ENCODE results near the gene HDAC10.
A peak's percentile ranks its signal among the peaks of the same experiment; 100 is the strongest.

The HDAC10 gene

DNA sequence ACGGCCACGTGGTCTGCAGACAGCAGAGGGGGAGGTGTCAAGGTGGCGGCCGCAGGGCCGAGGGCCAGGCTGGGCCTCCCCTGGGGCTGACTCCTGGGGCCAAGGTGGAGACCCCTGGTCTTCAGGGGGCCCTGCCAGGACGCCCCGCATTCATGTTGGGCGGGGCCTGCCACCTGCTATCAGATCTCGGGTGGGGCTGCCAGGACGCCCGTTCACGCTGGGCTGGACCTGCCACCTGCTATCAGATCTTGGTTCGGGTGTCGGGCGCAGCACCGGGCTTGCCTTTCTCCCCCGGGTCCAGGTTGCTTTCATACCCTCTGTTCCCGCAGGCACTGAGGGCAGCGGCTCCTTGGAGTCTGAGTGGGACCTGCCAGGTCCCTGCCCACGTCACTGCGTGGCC, 35.2 kb upstream of the HDAC10 start:
- peaks cover 63% of the 10 kb centered on the region for H3K36me3 ChIP-seq (replicated peaks)

DNA sequence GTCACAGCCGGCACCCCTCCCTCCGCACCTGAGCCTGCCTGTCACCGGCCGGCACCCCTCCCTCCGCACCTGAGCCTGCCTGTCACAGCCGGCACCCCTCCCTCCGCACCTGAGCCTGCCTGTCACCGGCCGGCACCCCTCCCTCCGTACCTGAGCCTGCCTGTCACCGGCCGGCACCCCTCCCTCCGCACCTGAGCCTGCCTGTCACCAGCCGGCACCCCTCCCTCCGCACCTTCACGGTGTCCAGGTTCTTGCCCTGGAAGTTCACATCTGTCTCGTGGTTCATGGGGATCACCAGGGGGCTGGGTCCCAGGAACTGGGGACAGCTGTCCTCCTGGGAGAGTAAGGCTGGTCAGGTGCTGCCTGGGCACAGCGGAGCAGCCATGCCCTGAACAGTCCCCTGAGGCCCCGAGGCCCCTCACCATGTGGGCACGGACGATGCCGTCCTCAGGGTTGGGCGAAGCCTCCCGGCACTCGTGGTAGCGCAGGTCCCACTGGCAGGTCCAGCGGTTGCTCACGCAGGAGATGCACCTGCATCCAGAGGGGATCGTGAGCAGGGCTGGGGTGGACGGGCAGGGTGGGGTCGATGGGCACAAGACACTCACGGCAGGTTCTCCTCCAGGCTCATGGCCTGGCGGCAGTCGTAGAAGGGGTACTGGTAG, 34.6 kb upstream of the HDAC10 start:
- Histone ChIP-seq H3K27ac (no peak overlapping the region), H3K4me3 (ENCODE audit: low read depth, low read length) (no peak overlapping the region), H3K27me3 (replicated peaks) (no peaks in the 10 kb centered on the region), H3K36me3 (replicated peaks) (peaks cover 66% of the 10 kb centered on the region)
- in situ Hi-C loops (cut with HindIII; ENCODE audit: low pct_ligation_motif_present, low sequenced_read_pairs) = no loop called here
- no peak for DNase-seq
- TF ChIP-seq, protein P1, sequence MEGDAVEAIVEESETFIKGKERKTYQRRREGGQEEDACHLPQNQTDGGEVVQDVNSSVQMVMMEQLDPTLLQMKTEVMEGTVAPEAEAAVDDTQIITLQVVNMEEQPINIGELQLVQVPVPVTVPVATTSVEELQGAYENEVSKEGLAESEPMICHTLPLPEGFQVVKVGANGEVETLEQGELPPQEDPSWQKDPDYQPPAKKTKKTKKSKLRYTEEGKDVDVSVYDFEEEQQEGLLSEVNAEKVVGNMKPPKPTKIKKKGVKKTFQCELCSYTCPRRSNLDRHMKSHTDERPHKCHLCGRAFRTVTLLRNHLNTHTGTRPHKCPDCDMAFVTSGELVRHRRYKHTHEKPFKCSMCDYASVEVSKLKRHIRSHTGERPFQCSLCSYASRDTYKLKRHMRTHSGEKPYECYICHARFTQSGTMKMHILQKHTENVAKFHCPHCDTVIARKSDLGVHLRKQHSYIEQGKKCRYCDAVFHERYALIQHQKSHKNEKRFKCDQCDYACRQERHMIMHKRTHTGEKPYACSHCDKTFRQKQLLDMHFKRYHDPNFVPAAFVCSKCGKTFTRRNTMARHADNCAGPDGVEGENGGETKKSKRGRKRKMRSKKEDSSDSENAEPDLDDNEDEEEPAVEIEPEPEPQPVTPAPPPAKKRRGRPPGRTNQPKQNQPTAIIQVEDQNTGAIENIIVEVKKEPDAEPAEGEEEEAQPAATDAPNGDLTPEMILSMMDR (IDR thresholded peaks at IDR 0.05; ENCODE audit: low read depth, low read length, missing control alignments) = no peak

More for the DNA sequence above, 35.2 kb upstream of the HDAC10 start:
- no peaks in the 10 kb centered on the region for H3K27me3 ChIP-seq (replicated peaks)
- TF ChIP-seq, protein P1 (IDR thresholded peaks at IDR 0.05; ENCODE audit: low read depth, low read length, missing control alignments) = no peak
- H3K4me3 ChIP-seq (ENCODE audit: low read depth, low read length) = no peak overlapping the region
- in situ Hi-C loops (cut with HindIII; ENCODE audit: low pct_ligation_motif_present, low sequenced_read_pairs) = no loop called here
- H3K27ac ChIP-seq = no peak overlapping the region
- DNase-seq = no peak

DNA sequence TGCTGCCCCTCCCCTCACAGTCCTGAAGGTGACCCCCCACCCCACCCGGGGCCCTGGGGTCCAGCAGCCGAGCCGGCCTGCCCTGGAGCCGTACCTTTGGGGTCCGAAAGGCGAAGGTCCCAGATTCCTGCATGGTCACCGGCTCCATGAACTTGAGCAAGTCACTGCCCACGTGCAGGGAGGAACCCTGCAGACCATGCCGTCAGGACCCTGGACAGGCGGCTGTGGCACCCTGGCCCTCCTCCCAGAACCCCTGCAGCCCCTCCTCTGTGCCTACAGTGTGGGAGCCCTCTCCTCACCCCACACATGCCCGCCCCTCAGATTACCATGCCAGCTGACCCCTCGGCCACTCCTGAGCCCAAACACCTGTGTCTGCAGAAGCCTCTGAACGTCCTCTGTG, 33.4 kb upstream of the HDAC10 start:
- H3K27ac ChIP-seq = no peak overlapping the region
- H3K4me3 ChIP-seq (ENCODE audit: low read depth, low read length) = no peak overlapping the region
- H3K36me3 ChIP-seq (replicated peaks) = peaks cover 71% of the 10 kb centered on the region
- DNase-seq = no peak
- H3K27me3 ChIP-seq (replicated peaks) = no peaks in the 10 kb centered on the region
- in situ Hi-C loops (cut with HindIII; ENCODE audit: low pct_ligation_motif_present, low sequenced_read_pairs) = no loop called here
- TF ChIP-seq, protein P1 (IDR thresholded peaks at IDR 0.05; ENCODE audit: low read depth, low read length, missing control alignments) = no peak

DNA sequence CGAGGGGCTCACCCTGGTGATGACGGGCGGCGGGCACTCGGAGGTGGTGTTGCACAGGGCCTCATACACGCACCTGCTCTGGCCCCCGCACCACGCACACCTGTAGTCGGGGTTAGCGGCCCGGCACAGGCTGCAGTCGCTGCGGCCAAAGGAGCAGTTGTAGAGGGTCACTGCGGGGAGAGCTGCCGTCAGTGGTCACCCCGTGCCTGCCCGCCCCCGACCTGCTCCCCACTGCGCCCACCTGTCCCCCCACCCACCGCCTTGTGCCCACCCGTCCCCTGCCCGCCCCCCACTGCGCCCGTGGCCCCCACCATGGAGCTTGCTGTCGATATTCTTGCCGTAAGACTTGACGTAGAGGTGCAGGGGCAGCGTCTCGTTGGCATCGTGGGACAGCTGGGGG, 32.8 kb upstream of the HDAC10 start:
- H3K36me3 ChIP-seq (replicated peaks) = peaks cover 71% of the 10 kb centered on the region
- no peak overlapping the region for H3K27ac ChIP-seq

DNA sequence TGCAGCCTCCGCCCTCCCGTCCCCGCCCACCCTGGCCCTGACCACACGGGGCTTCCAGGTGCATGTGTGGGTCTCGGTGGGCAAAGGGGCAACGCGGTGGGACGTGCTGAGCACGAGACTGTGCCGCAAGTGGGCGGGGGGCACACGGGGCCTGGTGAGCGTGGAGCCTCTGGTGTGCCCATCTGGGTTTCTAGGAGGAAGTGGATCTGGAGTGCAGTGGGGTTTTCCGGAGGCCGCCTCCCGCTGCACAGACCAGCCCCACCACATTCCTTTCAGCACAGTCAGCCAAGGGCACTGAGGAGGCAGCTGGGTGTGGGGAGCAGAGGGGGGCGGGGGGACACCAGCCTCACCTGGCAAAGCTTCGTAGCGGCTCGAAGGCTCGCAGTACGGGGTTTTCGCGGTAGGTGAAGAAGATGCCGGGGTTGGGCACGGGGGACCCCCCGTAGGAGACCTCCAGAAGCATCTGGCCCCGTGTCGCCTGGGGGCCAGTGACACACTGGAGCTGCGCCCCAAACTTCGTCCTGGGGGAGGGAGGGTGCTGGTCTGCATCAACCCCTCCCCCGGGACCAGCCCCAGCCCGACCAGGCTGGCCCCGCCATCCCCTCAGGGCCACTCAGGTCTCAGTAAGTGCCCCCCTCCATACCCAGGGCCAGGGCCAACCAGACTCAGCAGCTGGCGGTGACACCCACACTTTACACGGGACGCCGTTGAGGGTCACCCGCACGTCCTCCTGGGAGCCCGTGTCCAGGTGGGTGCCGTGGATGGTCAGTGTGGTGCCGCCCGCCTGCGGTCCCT, 31.5 kb upstream of the HDAC10 start:
- in situ Hi-C loops (cut with HindIII; ENCODE audit: low pct_ligation_motif_present, low sequenced_read_pairs) = no loop called here
- TF ChIP-seq, protein P1 (IDR thresholded peaks at IDR 0.05; ENCODE audit: low read depth, low read length, missing control alignments) = no peak
- peaks cover 71% of the 10 kb centered on the region for H3K36me3 ChIP-seq (replicated peaks)
- peak; percentile 66 for DNase-seq
- H3K27me3 ChIP-seq (replicated peaks) = no peaks in the 10 kb centered on the region
- no peak overlapping the region for H3K4me3 ChIP-seq (ENCODE audit: low read depth, low read length)
- peak overlapping the region; percentile 2 for H3K27ac ChIP-seq

More for the DNA sequence above, 32.8 kb upstream of the HDAC10 start:
- Histone ChIP-seq H3K4me3 (ENCODE audit: low read depth, low read length) (no peak overlapping the region), H3K27me3 (replicated peaks) (no peaks in the 10 kb centered on the region)
- in situ Hi-C loops (cut with HindIII; ENCODE audit: low pct_ligation_motif_present, low sequenced_read_pairs) = no loop called here
- TF ChIP-seq, protein P1 (IDR thresholded peaks at IDR 0.05; ENCODE audit: low read depth, low read length, missing control alignments) = no peak
- DNase-seq = no peak
